SK-N-SH (cell line): Measurements from ENCODE around the gene B4GALNT2. TPM values are rescaled to one million over a fixed set of nuclear protein-coding genes. Genes with fewer than 3 reads are reported as not detected.
A peak's percentile ranks its signal among the peaks of the same experiment; 100 is the strongest.

ENCODE experiments used
- CTCF ChIA-PET: fragments of 300-600, 350-600 bp; formaldehyde crosslinking; extraction: SDS; loops from one replicate; lab custom pipeline; 2021; lab: Yijun Ruan, JAX
- POLR2A ChIA-PET: fragments of 350-600 bp; sonication (Branson Sonifier 250); formaldehyde crosslinking; extraction: SDS; loops from one replicate; lab custom pipeline; 2020; ENCODE audit warnings: antibody characterized with exemption, inconsistent platforms; lab: Yijun Ruan, JAX
- DNase-seq: peaks from one replicate; pipeline ENCODE4 v3.0.0; 2012
- H2AFZ ChIP-seq: fragments of 200-600 bp; sonication (generic); 2 replicates; pipeline ENCODE4 v1.8.1; 2016; ENCODE audit warnings: antibody characterized with exemption, mild to moderate bottlenecking, low read depth
- H3F3A ChIP-seq: fragments of 200-600 bp; sonication (generic); replicated peaks from 2 replicates; pipeline ENCODE3; 2016; ENCODE audit warnings: antibody characterized with exemption, mild to moderate bottlenecking; ENCODE audit not compliant: insufficient read depth
- H3K27ac ChIP-seq, 2 experiments: fragments of 200-500 bp in 1 of 2; fragments of 200-600 bp in 1 of 2; sonication (Bioruptor generic) in 1 of 2; sonication (generic), shearing (Covaris generic) in 1 of 2; 2 replicates each; pipeline versions ENCODE4 v1.5.1 to v1.6.1; 2014 to 2016; ENCODE audit warnings: low read depth in 2 of 2, inconsistent platforms in 1 of 2, low read length in 1 of 2, mild to moderate bottlenecking in 1 of 2, mixed read lengths in 1 of 2
- H3K27me3 ChIP-seq: fragments of 200-600 bp; sonication (generic), shearing (Covaris generic); 2 replicates; pipeline ENCODE4 v1.6.1; 2016; ENCODE audit warnings: mixed run types; ENCODE audit not compliant: insufficient read depth
- H3K36me3 ChIP-seq, 2 experiments: fragments of 200-500 bp in 1 of 2; fragments of 200-600 bp in 1 of 2; sonication (Bioruptor generic) in 1 of 2; sonication (generic) in 1 of 2; replicated peaks in 1 of 2; 2 replicates each; pipeline versions ENCODE3 to v1.5.1; 2014 to 2016; ENCODE audit warnings: low read length in 1 of 2, mild to moderate bottlenecking in 1 of 2; ENCODE audit not compliant: insufficient read depth in 2 of 2, control insufficient read depth in 1 of 2
- H3K4me1 ChIP-seq, 2 experiments: fragments of 200-500 bp in 1 of 2; fragments of 200-600 bp in 1 of 2; sonication (Bioruptor generic) in 1 of 2; sonication (generic), shearing (Covaris generic) in 1 of 2; 2 replicates each; pipeline versions ENCODE4 v1.5.1 to v1.6.1; 2014 to 2016; ENCODE audit warnings: low read depth in 1 of 2, low read length in 1 of 2, mixed run types in 1 of 2; ENCODE audit not compliant: insufficient read depth in 2 of 2, control insufficient read depth in 1 of 2
- H3K4me2 ChIP-seq: fragments of 200-600 bp; sonication (generic), shearing (Covaris generic); 2 replicates; pipeline ENCODE4 v1.6.1; 2017; ENCODE audit warnings: mixed run types
- H3K4me3 ChIP-seq, 2 experiments: fragments of 200-500 bp in 1 of 2; fragments of 200-600 bp in 1 of 2; sonication (Bioruptor generic) in 1 of 2; sonication (generic), shearing (Covaris generic) in 1 of 2; 2 replicates each; pipeline versions ENCODE4 v1.5.1 to v1.8.1; 2014 to 2016; ENCODE audit warnings: low read depth in 2 of 2, inconsistent platforms in 1 of 2, low read length in 1 of 2, mild to moderate bottlenecking in 1 of 2, mixed read lengths in 1 of 2, moderate library complexity in 1 of 2
- H3K79me2 ChIP-seq: fragments of 200-600 bp; sonication (generic); 2 replicates; pipeline ENCODE4 v1.8.1; 2017; ENCODE audit warnings: mild to moderate bottlenecking; ENCODE audit not compliant: insufficient read depth
- H3K9ac ChIP-seq: fragments of 200-600 bp; sonication (generic); 2 replicates; pipeline ENCODE4 v1.6.1; 2017; ENCODE audit warnings: mixed run types
- H3K9me2 ChIP-seq: fragments of 200-600 bp; sonication (generic); 2 replicates; pipeline ENCODE4 v1.6.1; 2017; ENCODE audit warnings: mixed run types
- H3K9me3 ChIP-seq: fragments of 200-600 bp; sonication (generic); 2 replicates; pipeline ENCODE4 v1.6.1; 2017; ENCODE audit warnings: mixed run types, mild to moderate bottlenecking, moderate library complexity
- H4K20me1 ChIP-seq: fragments of 200-600 bp; sonication (generic); 2 replicates; pipeline ENCODE4 v1.6.1; 2017; ENCODE audit warnings: mild to moderate bottlenecking, mixed run types; ENCODE audit not compliant: insufficient read depth
- CTCF ChIP-seq: fragments of 200-600 bp; sonication (generic); IDR thresholded peaks from 2 replicates; pipeline ENCODE4 v1.6.1; 2017; ENCODE audit warnings: antibody characterized with exemption, mild to moderate bottlenecking, moderate library complexity
- EP300 ChIP-seq, 2 experiments: IDR thresholded peaks; 2 replicates each; pipeline versions ENCODE4 v1.4.0 to v1.6.1; 2012; ENCODE audit warnings: borderline replicate concordance in 1 of 2, low read depth in 1 of 2, low read length in 1 of 2
- FOSL2 ChIP-seq: IDR thresholded peaks from 2 replicates; pipeline ENCODE4 v1.4.0; 2012; ENCODE audit warnings: low read depth, mild to moderate bottlenecking, moderate library complexity, borderline replicate concordance
- FOXM1 ChIP-seq: IDR thresholded peaks from 2 replicates; pipeline ENCODE4 v1.4.0; 2012; ENCODE audit warnings: low read depth, mild to moderate bottlenecking
- GABPA ChIP-seq: IDR thresholded peaks from 2 replicates; pipeline ENCODE4 v1.4.0; 2012; ENCODE audit warnings: low read depth, mild to moderate bottlenecking
- JUND ChIP-seq: IDR thresholded peaks from 2 replicates; pipeline ENCODE4 v1.4.0; 2012
- MAX ChIP-seq: IDR thresholded peaks from 2 replicates; pipeline ENCODE4 v1.4.0; 2012; ENCODE audit warnings: low read depth
- MEF2A ChIP-seq: IDR thresholded peaks from 2 replicates; pipeline ENCODE4 v1.4.0; 2012; ENCODE audit warnings: low read depth, borderline replicate concordance
- NFIC ChIP-seq: IDR thresholded peaks from 2 replicates; pipeline ENCODE4 v1.4.0; 2012; ENCODE audit warnings: borderline replicate concordance
- PBX3 ChIP-seq: IDR thresholded peaks from 2 replicates; pipeline ENCODE4; 2012
- RCOR1 ChIP-seq: fragments of 150-350 bp; IDR thresholded peaks from 2 replicates; pipeline ENCODE4 v1.6.1; 2017; ENCODE audit warnings: antibody characterized with exemption, low read length
- TCF12 ChIP-seq: IDR thresholded peaks from 2 replicates; pipeline ENCODE4 v1.4.0; 2012
- USF1 ChIP-seq: IDR thresholded peaks from 2 replicates; pipeline ENCODE4 v1.4.0; 2012; ENCODE audit warnings: low read depth, borderline replicate concordance
- WGBS: methylation state at CpG from one replicate; pipeline ENCODE4 v1.1.6; 2017; ENCODE audit warnings: low lambda C conversion rate; 5-methylcytosine and 5-hydroxymethylcytosine counted together
- polyA plus RNA-seq, 3 experiments: library from polyadenylated mRNA; depleted of rRNA; stranded (reverse); fragments of >200 nt; gene quantifications; 2 replicates each; pipeline ENCODE4 v1.2.3, GENCODE V29; 2012

The B4GALNT2 gene
- polyA plus RNA-seq, 1 of the 3 experiments (the other 2 are of a cell fraction), result not detected

GRCh38 chr17:49201481-49201927, 68.9 kb downstream of the B4GALNT2 start:
- WGBS, result 31% methylated on average over 8 of the region's 8 CpGs
- Histone ChIP-seq H3K36me3 (no peaks in the 10 kb centered on the region), H3F3A (peaks cover 15% of the 10 kb centered on the region), H3K9me2 (no peaks in the 10 kb centered on the region), H2AFZ (peak overlapping the region; percentile 68), H4K20me1 (no peaks in the 10 kb centered on the region), H3K9me3 (no peaks in the 10 kb centered on the region), H3K4me3 (no peak overlapping the region), H3K79me2 (no peaks in the 10 kb centered on the region), H3K27me3 (no peaks in the 10 kb centered on the region), H3K27ac (peak overlapping the region in 1 of 2 experiments; percentile 47; a peak in 2 of 4 replicates), H3K9ac (no peak overlapping the region), H3K4me2 (peak overlapping the region; percentile 19), H3K4me1 (peaks cover 0 to 6% of the 10 kb centered on the region in 2 experiments; a peak in 1 of 4 replicates)
- ChIA-PET CTCF (interaction anchor here (0.9 to 2.1 kb wide), 3 partner anchors 21 to 27 kb away, joined by 4 to 9 read pairs (median 5); no protein-coding TSS in a partner anchor), POLR2A (no interaction called here)
- DNase-seq, result no peak
- TF ChIP-seq FOSL2, result peak; percentile 55
- peak; percentile 31; the same call in 1 of the 2 replicates for TF ChIP-seq NFIC
- TF ChIP-seq EP300 (IDR thresholded peaks at IDR 0.05; ENCODE audit: borderline replicate concordance in 1 of 2, low read depth in 1 of 2, low read length in 1 of 2), result no peak
- TF ChIP-seq MAX, result 0 out of 2 replicates have a peak, but pooled peaks have one; percentile 23
- TF ChIP-seq TCF12, result 0 out of 2 replicates have a peak, but pooled peaks have one; percentile 14
- TF ChIP-seq USF1, result no peak
- TF ChIP-seq GABPA, result peak; percentile 31; the same call in 1 of the 2 replicates
- no peak for TF ChIP-seq PBX3
- TF ChIP-seq CTCF, result no peak

- no peak for DNase-seq
- 16% methylated on average over 2 of the region's 2 CpGs for WGBS
Measured at GRCh38 chr17:49203796-49204195, 71.2 kb downstream of the B4GALNT2 start.

More at GRCh38 chr17:49203796-49204195, 71.2 kb downstream of the B4GALNT2 start:
- H3K36me3 ChIP-seq, result no peaks in the 10 kb centered on the region
- no peaks in the 10 kb centered on the region for H3K27me3 ChIP-seq
- no peak overlapping the region for H3K9ac ChIP-seq
- TF ChIP-seq CTCF, result no peak
- no peak for TF ChIP-seq USF1
- no peak for TF ChIP-seq FOXM1
- no peak for TF ChIP-seq RCOR1
- no peak for TF ChIP-seq MEF2A
- TF ChIP-seq EP300 (IDR thresholded peaks at IDR 0.05; ENCODE audit: borderline replicate concordance in 1 of 2, low read depth in 1 of 2, low read length in 1 of 2), result no peak
- TF ChIP-seq JUND, result no peak
- TF ChIP-seq, all 33 proteins: peak for 0
- POLR2A ChIA-PET, result no interaction called here
- Histone ChIP-seq H3K4me1 (peaks cover 0 to 7% of the 10 kb centered on the region in 2 experiments; a peak in 1 of 4 replicates), H3K4me2 (no peak overlapping the region), H3K27ac (no peak overlapping the region), H4K20me1 (no peaks in the 10 kb centered on the region), H3K9me2 (no peaks in the 10 kb centered on the region), H3K4me3 (no peak overlapping the region), H3F3A (peaks cover 9% of the 10 kb centered on the region), H3K9me3 (no peaks in the 10 kb centered on the region), H3K79me2 (no peaks in the 10 kb centered on the region), H2AFZ (no peak overlapping the region)
- CTCF ChIA-PET, result interaction anchor here (0.6 to 3.4 kb wide), 6 partner anchors 12 to 87 kb away, joined by 3 to 30 read pairs (median 4); no protein-coding TSS in a partner anchor
